Activated CD8-positive, alpha-beta memory T cell treated with anti-CD3 and anti-CD28 coated beads, Interleukin-2, amount 50 U/mL, for 1 hour (primary cell): ENCODE data around the gene MLC1.
"Not testable (repeated sequence)": the region's sequence is repeated elsewhere in the genome, so short reads cannot be mapped to it uniquely, and the experiment has no call there.

Experiments used
- DNase-seq: peaks from one replicate; pipeline ENCODE4 v3.0.0-alpha.2; 2020; ENCODE audit errors: extremely low read depth

The MLC1 gene

DNA sequence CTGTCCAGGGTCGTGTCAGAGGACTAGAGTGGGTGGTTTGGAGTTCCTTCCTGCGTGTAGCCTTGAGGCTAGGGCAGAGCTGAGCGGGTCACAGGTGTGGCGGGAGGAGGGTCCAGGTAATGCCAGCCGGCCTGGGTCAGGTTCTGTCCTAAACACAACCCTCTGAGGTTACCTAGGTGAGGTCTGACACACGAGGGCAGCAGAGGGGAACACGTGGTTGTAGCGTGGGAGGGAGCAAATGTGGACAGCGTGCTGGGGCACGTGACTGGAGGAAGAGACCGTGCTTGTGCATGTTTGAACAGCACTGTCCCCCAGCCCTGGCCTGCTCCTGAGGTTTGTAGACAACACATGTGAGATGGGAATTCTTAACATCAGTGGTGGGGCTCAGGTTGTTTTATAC, 17.7 kb upstream of the MLC1 start:
- DNase-seq, result no peak

GRCh38 chr22:50101870-50102565, 16.8 kb upstream of the MLC1 start:
- no peak for DNase-seq

- DNase-seq, result no peak
These were observed 12.8 kb upstream of the MLC1 start for GRCh38 chr22:50098052-50098451.

GRCh38 chr22:50092342-50092741, 7.1 kb upstream of the MLC1 start:
- DNase-seq, result no peak

GRCh38 chr22:50091092-50091768, 6.0 kb upstream of the MLC1 start:
- DNase-seq, result no peak

DNA sequence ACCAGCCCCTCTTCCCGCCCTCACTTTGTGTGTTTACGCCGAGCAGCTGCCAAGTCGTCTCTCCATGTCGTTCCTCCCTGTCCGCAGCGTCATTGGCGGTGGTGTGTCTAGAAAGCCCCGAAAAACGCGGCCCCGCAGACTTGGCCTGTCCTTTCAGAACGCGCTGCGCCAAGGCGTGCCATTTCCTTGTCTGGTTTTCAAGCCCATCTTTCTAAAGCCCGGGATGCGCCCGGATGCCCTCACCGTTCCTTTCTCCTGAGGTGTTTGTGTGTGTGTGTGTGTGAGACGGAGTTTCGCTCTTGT, 5.1 kb upstream of the MLC1 start:
- DNase-seq, result no peak

- DNase-seq, result no peak
These were observed 4.6 kb upstream of the MLC1 start, which contains the start of gene MOV10L1 for GRCh38 chr22:50089682-50090411. Gene MOV10L1 (plus strand): TSS chr22:50090006. CDS start chr22:50090089, 83 bp downstream.

DNA sequence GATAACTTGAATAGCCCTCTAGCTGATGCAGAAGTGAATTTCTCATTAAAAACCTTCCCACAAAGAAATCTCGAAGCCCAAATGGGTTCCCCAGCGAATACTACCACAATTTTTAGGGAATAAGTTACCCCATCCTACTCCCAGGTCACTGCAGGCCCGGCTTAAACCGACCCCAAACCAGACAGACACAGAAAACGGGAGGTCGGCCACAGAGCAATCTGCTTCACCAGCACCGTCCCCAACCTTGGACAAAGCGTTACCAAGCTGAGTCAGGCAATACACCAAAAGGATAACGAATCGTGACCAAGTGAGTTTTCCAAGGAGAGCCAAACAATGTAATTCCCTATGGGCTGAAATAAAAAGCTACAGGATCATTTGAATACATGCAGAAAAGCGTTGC, 4.0 kb upstream of the MLC1 start:
- DNase-seq, result no peak

DNA sequence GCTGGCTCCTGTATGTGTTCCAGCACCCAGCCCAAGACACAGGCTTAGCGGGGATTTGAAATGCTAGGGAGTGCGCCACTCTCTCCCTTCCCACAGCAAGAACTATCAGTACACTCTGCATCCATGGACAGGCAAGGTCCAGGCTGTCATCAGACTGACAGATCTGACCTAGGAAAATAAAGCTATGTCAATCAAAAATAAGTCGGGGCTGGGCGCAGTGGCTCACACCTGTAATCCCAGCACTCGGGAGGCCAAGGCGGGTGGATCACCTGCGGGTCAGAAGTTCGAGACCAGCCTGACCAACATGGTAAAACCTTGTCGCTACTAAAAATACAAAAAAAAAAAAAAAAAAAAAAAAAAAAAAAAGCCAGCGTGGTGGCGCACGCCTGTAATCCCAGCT, 2.9 kb upstream of the MLC1 start:
- no peak for DNase-seq

DNA sequence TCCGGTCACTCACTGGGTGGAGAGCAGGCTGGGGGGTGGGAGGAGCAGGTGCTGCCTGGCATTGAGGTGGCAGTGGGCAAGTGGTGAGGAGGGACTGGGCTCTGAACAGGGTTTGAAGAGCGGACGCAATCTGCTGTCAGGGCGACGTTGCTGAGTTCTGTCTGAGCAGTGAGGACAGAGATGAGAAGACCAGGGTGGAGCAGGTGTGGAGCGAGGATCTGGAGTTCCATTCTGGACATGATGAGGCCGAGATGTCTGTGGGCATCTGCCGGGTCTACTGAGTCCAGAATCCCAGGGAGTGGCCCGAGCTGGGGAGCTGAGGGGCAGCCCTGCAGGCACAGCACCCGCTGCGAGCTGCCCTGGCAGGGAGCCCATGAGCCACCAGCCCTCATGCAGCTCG, 2.4 kb upstream of the MLC1 start:
- no peak for DNase-seq

- not testable (repeated sequence) for DNase-seq
These were observed 1.7 kb upstream of the MLC1 start for GRCh38 chr22:50086975-50087374.

DNA sequence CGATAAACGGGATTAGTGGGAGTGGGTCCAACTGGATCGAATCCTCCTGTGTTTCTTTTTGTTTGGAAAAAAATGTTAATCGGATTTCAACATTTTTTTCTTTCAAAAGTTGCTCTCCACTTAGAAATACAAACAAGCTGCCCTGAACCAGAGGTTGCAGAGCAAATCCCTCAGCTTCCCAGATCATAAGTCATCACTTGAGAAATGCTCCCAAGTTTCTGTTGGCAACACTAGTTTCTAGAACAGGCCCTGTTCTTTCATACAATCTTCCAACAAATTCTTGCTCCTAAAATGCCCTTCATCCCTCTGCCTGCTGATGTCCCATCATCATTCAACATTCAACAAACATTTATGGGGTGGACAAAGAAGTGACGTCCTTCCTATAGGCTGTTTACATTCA, 1.3 kb upstream of the MLC1 start:
- no peak for DNase-seq

DNA sequence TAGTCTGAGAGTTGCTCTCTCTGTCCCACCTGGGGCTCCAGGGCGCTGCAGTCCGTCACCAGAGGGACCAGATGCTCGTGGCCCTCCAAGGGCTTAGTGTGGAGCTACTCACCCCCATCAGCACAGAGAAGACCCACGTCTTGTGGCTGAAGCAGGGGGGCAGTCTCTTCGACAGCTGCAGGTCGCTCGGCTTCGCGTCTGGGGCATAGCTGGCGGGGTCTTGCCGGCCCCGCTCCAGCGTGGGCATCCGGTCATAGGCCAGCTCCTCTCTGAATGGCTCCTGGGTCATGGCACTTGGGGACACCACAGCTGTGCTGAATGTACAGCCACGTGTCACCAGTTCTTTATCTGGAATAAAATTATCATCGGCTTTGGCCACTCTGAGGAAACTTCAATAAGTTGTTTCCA, 608 bp downstream of the MLC1 start:
- no peak for DNase-seq

DNA sequence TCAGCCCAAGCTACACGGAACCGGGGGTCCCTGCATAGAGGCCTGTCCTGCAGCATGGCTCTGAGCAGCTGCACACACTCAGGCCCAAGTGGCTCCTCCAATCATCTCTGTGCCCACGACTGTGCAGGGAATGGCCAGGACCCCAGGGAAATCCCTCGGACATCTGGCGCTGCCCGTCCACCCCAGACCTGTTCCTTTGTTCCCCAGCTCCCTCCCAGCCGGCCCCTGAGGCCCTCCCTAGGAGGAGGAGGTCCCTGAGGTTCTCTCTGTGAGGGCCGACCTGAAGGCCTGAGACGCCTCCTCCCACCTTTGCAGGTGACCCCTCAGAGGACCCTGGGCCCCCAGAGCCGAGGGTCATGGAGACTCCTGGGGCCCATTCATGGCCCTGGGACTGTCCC, 1.1 kb downstream of the MLC1 start:
- DNase-seq, result no peak

- no peak for DNase-seq
These were observed 1.7 kb downstream of the MLC1 start for GRCh38 chr22:50083462-50084079.

- DNase-seq, result no peak
These were observed 2.2 kb downstream of the MLC1 start for GRCh38 chr22:50082961-50083461.

DNA sequence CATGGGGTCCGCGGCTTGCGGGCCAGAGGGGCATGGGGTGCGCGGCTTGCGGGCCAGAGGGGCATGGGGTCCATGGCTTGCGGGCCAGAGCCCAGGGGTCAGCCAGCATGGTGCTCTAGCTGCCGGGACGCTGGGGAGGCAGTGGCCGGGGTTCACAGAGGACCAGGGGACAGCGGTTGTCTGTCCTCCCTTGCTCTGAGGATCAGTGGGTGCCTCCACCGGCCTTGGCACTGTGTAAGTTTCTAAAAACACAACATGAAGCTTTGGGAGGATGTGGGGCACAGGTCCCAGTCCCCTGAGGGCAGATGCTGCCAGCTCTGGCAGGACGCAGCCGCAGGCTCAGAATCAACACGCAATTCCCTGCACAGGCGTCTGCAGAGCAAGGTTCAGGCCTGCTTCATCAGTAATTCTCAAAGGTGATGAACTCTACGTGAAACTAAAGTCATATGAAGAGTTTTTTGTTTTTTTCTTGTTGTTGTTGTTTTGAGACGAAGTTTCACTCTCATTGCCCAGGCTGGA, 3.0 kb downstream of the MLC1 start:
- no peak for DNase-seq

GRCh38 chr22:50081426-50082196, 3.6 kb downstream of the MLC1 start:
- no peak for DNase-seq

DNA sequence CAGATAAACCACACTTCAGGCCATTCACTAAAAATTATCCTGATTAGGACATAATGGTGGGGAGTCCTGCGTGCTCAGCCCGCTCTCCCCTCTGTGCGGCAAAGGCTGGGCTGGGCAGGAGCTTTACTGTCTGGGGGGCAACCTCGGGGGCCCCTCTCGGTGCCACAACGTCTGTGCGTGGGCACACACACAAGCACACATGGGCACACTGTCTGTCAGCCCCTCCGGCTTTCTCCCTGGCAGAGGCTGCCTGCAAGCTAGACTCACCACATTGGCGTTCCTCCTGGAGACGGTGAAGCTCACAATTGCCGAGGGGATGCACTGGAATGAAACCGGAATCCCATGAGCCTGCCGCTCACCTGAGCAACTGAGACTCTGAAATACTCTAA, 5.2 kb downstream of the MLC1 start:
- DNase-seq, result no peak

DNA sequence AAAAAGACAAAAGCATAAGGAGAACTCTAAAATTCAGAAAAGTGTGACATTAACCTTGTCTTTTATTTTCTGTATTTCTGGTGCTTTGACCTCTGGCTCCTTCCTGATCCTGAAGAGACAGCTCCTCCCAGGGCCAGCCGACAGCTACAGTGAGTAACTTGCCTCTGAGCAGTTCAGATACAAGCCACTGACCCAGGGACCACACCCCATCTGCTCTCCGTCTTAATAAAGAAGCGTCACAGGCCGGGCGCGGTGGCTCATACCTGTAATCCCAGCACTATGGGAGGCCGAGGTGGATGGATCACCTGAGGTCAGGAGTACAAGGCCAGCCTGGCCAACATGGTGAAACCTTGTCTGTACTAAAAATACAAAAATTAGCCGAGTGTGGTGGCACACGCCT, 6.5 kb downstream of the MLC1 start:
- DNase-seq, result no peak

GRCh38 chr22:50078246-50078645, 7.0 kb downstream of the MLC1 start:
- DNase-seq, result no peak
